Activated T-helper 1 cell treated with anti-CD3 and anti-CD28 coated beads, Interleukin-12 subunit alpha, Interleukin-12 subunit beta, Interleukin-2, Interleukin-4 antibody, amounts not matched to agents 30 ng/mL and 10 ng/mL and 1 ng/mL, durations not matched to agents 14 hours and 24 hours and 36 hours (primary cell): ENCODE measurements around the gene NRBF2. TPM values are rescaled to one million over a fixed set of nuclear protein-coding genes. Genes with fewer than 3 reads are reported as not detected.
"Not testable (repeated sequence)": the region's sequence is repeated elsewhere in the genome, so short reads cannot be mapped to it uniquely, and the experiment has no call there.

Experiments used
- DNase-seq: peaks from one replicate; pipeline ENCODE4 v3.0.0; 2021; ENCODE audit warnings: low spot score
- H3K27ac Mint-ChIP-seq: one replicate; pipeline ENCODE4 v1.8.0; 2021; ENCODE audit warnings: mild to moderate bottlenecking, mixed read lengths
- H3K27me3 Mint-ChIP-seq: one replicate; pipeline ENCODE4 v1.8.0; 2022; ENCODE audit warnings: mild to moderate bottlenecking, moderate library complexity, mixed read lengths; ENCODE audit not compliant: insufficient read depth
- H3K36me3 Mint-ChIP-seq: one replicate; pipeline ENCODE4 v1.8.0; 2021; ENCODE audit warnings: low read depth, mixed read lengths
- H3K4me1 Mint-ChIP-seq: one replicate; pipeline ENCODE4 v1.8.0; 2021; ENCODE audit warnings: low read depth, mixed read lengths
- H3K4me3 Mint-ChIP-seq: one replicate; pipeline ENCODE4 v1.8.0; 2021; ENCODE audit warnings: mild to moderate bottlenecking, moderate library complexity, mixed read lengths
- H3K9me3 Mint-ChIP-seq: one replicate; pipeline ENCODE4 v1.8.0; 2021; ENCODE audit warnings: mixed read lengths
- intact Hi-C: fragments of 100-400 bp; cut with micrococcal nuclease; formaldehyde crosslinking; loops from one replicate; pipeline ENCODE4 v1.15.1; 2024
- total RNA-seq: library from RNA; stranded (reverse); gene quantifications from 2 replicates; pipeline ENCODE4 v1.2.3, GENCODE V29; 2022

Gene NRBF2
- total RNA-seq, 1 donor from 2014 or later = 30.8 TPM

DNA sequence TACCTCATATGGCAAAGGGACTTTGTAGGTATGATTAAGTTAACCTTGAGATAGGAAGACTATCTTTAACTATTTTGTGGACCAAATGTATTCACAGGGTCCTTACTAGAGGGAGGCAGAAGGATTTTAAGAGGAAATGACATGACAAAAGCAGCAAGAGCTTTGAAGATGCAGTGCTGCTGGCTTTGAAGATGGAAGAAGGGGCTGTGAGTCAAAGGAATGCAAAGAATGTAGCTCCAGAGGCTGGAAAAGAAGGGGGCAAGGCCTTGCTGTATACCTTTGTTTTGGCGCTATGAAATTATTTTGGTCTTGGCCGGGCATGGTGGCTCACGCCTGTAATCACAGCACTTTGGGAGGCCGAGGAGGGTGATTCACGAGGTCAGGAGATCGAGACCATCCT, 3.2 kb upstream of the NRBF2 start:
- Mint-ChIP-seq H3K4me1 (peaks cover 16% of the 10 kb centered on the region), H3K27me3 (peaks cover 3% of the 10 kb centered on the region), H3K27ac (no peak overlapping the region), H3K9me3 (peaks cover 15% of the 10 kb centered on the region), H3K36me3 (no peaks in the 10 kb centered on the region), H3K4me3 (no peak overlapping the region)
- DNase-seq = no peak
- intact Hi-C loops = loop anchor here (10.0 kb wide), 1 partner anchor 1225 kb away; the partner anchor contains the start of gene ARID5B

- no peak for DNase-seq
- peak overlapping the region; percentile 91 for H3K4me3 Mint-ChIP-seq
- peaks cover 15% of the 10 kb centered on the region for H3K9me3 Mint-ChIP-seq
- peaks cover 11% of the 10 kb centered on the region for H3K36me3 Mint-ChIP-seq
- intact Hi-C loops = loop anchor here (1.0 to 10.0 kb wide), 14 partner anchors 26 to 1228 kb away; partner anchors contain the start of genes ADO, ARID5B and EGR2
- H3K27ac Mint-ChIP-seq = peak overlapping the region; percentile 83
- peaks cover 30% of the 10 kb centered on the region for H3K4me1 Mint-ChIP-seq
- peaks cover 3% of the 10 kb centered on the region for H3K27me3 Mint-ChIP-seq
Observed at GRCh38 chr10:63132651-63133055, 475 bp upstream of the NRBF2 start.

- peaks cover 15% of the 10 kb centered on the region for H3K9me3 Mint-ChIP-seq
- peaks cover 3% of the 10 kb centered on the region for H3K27me3 Mint-ChIP-seq
- peak overlapping the region; percentile 91 for H3K4me3 Mint-ChIP-seq
- peaks cover 12% of the 10 kb centered on the region for H3K36me3 Mint-ChIP-seq
- intact Hi-C loops = loop anchor here (1.0 to 10.0 kb wide), 14 partner anchors 24 to 1229 kb away; partner anchors contain the start of genes ADO, ARID5B and EGR2
- peaks cover 32% of the 10 kb centered on the region for H3K4me1 Mint-ChIP-seq
- H3K27ac Mint-ChIP-seq = peak overlapping the region; percentile 83
- DNase-seq = no peak
Observed at GRCh38 chr10:63133821-63134557, 861 bp downstream of the NRBF2 start.

DNA sequence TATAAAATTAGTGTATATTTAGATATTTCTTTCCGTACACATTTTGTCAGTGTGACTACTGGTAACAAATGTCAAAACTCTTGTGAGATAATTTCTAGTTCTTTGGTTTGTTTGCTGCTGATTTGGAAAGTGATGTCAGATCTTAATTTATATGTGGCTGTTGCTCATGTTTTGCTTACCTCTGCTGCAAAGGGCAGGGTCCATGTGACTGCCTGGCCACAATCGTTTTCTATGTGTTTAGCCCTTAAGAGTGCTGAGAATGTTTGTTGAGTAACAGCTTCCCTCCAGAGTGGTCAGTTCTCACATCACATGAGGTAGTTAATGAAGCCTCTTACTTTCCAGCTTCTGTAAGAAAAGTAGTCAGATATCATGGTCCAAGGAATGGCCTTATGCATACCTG, 4.2 kb downstream of the NRBF2 start:
- intact Hi-C loops = loop anchor here (10.0 kb wide), 1 partner anchor 1233 kb away; the partner anchor contains the start of gene ARID5B
- Mint-ChIP-seq H3K27ac (no peak overlapping the region), H3K36me3 (peaks cover 24% of the 10 kb centered on the region), H3K27me3 (no peaks in the 10 kb centered on the region), H3K4me1 (peaks cover 44% of the 10 kb centered on the region), H3K9me3 (peaks cover 6% of the 10 kb centered on the region), H3K4me3 (no peak overlapping the region)
- DNase-seq = no peak

DNA sequence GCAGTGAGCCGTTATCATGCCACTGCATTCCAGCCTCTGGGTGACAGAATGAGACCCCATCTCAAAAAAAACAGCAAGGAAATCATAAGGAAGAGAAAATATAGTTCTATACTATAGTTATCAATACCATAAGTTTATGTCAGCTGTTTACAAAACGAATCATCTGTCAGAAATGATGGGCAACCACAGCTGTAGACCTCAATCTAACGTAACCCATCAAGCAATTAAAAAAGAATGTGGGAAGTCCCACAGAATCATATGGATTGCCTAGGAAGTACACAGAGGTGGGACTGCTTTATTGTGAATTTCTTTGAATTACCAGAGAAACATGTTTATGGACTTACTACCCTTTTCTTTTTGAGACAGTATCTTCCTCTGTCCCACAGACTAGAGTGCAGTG, 6.9 kb downstream of the NRBF2 start:
- peaks cover 36% of the 10 kb centered on the region for H3K4me1 Mint-ChIP-seq
- H3K36me3 Mint-ChIP-seq = peaks cover 24% of the 10 kb centered on the region
- no peak overlapping the region for H3K27ac Mint-ChIP-seq
- intact Hi-C loops = no loop called here
- no peak overlapping the region for H3K4me3 Mint-ChIP-seq
- no peaks in the 10 kb centered on the region for H3K9me3 Mint-ChIP-seq
- H3K27me3 Mint-ChIP-seq = no peaks in the 10 kb centered on the region
- no peak for DNase-seq

DNA sequence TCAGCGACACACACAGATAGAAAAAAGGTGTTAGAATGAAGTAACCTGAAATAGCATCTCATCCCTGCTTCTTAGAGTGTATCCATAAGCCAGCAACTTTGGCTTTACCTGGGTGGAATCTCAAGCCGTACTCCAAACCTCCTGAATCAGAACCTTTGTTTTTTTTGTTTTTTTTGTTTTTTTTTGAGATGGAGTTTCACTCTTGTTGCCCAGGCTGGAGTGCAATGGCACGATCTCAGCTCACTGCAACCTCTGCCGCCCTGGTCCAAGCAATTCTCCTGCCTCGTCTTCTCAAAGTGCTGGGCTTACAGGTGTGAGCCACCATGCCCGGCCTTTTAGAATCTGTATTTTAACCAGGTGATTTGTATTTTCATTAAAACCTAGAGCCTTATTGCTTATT, 9.0 kb downstream of the NRBF2 start:
- Mint-ChIP-seq H3K27ac (no peak overlapping the region), H3K4me3 (no peak overlapping the region), H3K36me3 (peaks cover 25% of the 10 kb centered on the region), H3K27me3 (no peaks in the 10 kb centered on the region), H3K9me3 (no peaks in the 10 kb centered on the region), H3K4me1 (peaks cover 42% of the 10 kb centered on the region)
- no peak for DNase-seq
- intact Hi-C loops = no loop called here

DNA sequence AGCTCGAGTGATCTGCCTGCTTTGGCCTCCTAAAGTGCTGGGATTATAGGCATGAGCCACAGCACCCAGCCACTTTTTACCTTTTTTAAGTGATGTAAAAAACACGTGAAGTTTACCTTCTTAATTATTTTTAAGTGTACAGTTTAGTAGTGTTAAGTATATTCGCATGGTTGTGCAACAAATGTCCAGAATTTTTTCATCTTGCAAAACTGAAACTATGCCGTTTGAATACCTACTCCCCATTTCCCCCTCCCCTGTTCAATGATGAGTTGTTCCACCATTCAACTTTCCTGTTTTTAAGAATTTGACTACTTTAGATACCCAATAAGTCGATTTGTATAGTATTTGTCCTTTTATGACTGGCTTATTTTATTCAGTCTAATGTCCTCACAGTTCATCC, 10.9 kb downstream of the NRBF2 start:
- Mint-ChIP-seq H3K9me3 (no peaks in the 10 kb centered on the region), H3K27ac (no peak overlapping the region), H3K4me1 (peaks cover 47% of the 10 kb centered on the region), H3K4me3 (no peak overlapping the region), H3K27me3 (no peaks in the 10 kb centered on the region), H3K36me3 (peaks cover 27% of the 10 kb centered on the region)
- intact Hi-C loops = no loop called here
- DNase-seq = no peak

GRCh38 chr10:63145782-63146181, 12.7 kb downstream of the NRBF2 start:
- Mint-ChIP-seq H3K9me3 (no peaks in the 10 kb centered on the region), H3K27me3 (no peaks in the 10 kb centered on the region), H3K4me1 (peaks cover 39% of the 10 kb centered on the region), H3K27ac (no peak overlapping the region), H3K4me3 (no peak overlapping the region), H3K36me3 (peaks cover 23% of the 10 kb centered on the region)
- no peak for DNase-seq
- intact Hi-C loops = no loop called here

DNA sequence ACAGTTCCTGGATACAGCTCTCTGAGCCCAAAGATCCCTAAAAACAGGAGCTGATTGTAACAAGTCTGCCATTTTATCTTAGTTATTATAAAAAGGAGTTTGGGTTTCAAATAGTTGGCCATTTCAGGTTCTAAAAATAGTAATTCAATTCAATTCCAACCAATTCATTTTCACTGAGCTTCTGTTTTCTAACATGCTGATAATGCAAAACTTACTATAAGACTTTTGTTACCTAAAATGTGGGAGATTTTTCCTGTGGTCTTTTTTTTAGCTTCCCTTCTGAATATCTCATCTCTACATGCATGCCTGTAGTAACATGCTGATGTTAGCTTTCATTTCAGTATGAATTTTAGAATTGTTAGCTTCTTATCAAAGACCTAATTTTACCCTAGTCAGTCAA, 13.4 kb downstream of the NRBF2 start:
- intact Hi-C loops = no loop called here
- Mint-ChIP-seq H3K36me3 (peaks cover 27% of the 10 kb centered on the region), H3K4me1 (peaks cover 44% of the 10 kb centered on the region)

GRCh38 chr10:63150745-63151144, 17.6 kb downstream of the NRBF2 start:
- Mint-ChIP-seq H3K27ac (no peak overlapping the region), H3K4me1 (peaks cover 34% of the 10 kb centered on the region), H3K4me3 (no peak overlapping the region), H3K27me3 (no peaks in the 10 kb centered on the region), H3K9me3 (no peaks in the 10 kb centered on the region), H3K36me3 (peaks cover 48% of the 10 kb centered on the region)
- DNase-seq = no peak
- intact Hi-C loops = no loop called here

More for the DNA sequence above, 13.4 kb downstream of the NRBF2 start:
- Mint-ChIP-seq H3K27me3 (no peaks in the 10 kb centered on the region), H3K27ac (no peak overlapping the region), H3K4me3 (no peak overlapping the region), H3K9me3 (no peaks in the 10 kb centered on the region)
- no peak for DNase-seq

- H3K27me3 Mint-ChIP-seq, H3K4me3 Mint-ChIP-seq, H3K9me3 Mint-ChIP-seq, DNase-seq, intact Hi-C loops, H3K27ac Mint-ChIP-seq: not testable (repeated sequence)
- peaks cover 34% of the 10 kb centered on the region for H3K36me3 Mint-ChIP-seq
- peaks cover 31% of the 10 kb centered on the region for H3K4me1 Mint-ChIP-seq
Observed at GRCh38 chr10:63153868-63154545, 20.9 kb downstream of the NRBF2 start.

GRCh38 chr10:63154546-63155387, 21.6 kb downstream of the NRBF2 start:
- Mint-ChIP-seq H3K27ac (peak overlapping the region; percentile 52), H3K4me1 (peaks cover 31% of the 10 kb centered on the region), H3K4me3 (no peak overlapping the region), H3K27me3 (no peaks in the 10 kb centered on the region), H3K36me3 (peaks cover 29% of the 10 kb centered on the region), H3K9me3 (no peaks in the 10 kb centered on the region)
- intact Hi-C loops = loop anchor here (5.0 kb wide), 1 partner anchor 892 kb away; no protein-coding TSS in a partner anchor
- DNase-seq = no peak
